HEK293T (cell line): ENCODE results near the gene TBL1X.

Source experiments
- ARNT ChIP-seq: fragments of 450-650 bp; IDR thresholded peaks from 2 replicates; pipeline ENCODE4 v1.6.1; 2017; ENCODE audit warnings: mild to moderate bottlenecking
- BHLHE40 ChIP-seq: fragments of 450-650 bp; IDR thresholded peaks from 2 replicates; pipeline ENCODE4 v1.6.1; 2016; ENCODE audit warnings: mild to moderate bottlenecking, moderate library complexity, borderline replicate concordance
- ELF4 ChIP-seq: fragments of 450-650 bp; IDR thresholded peaks from 2 replicates; pipeline ENCODE4 v1.6.1; 2017; ENCODE audit warnings: antibody characterized with exemption
- FOXA1 ChIP-seq: fragments of 450-650 bp; IDR thresholded peaks from 2 replicates; pipeline ENCODE4 v1.6.1; 2016; ENCODE audit warnings: mild to moderate bottlenecking
- FOXK2 ChIP-seq: fragments of 450-650 bp; IDR thresholded peaks from 2 replicates; pipeline ENCODE4 v1.6.1; 2016; ENCODE audit warnings: mild to moderate bottlenecking
- FOXM1 ChIP-seq: fragments of 450-650 bp; IDR thresholded peaks from 2 replicates; pipeline ENCODE4 v1.6.1; 2017; ENCODE audit warnings: mild to moderate bottlenecking, borderline replicate concordance
- LEF1 ChIP-seq: fragments of 450-650 bp; IDR thresholded peaks from 2 replicates; pipeline ENCODE4 v1.6.1; 2017; ENCODE audit warnings: mild to moderate bottlenecking, borderline replicate concordance
- NFRKB ChIP-seq: fragments of 450-650 bp; IDR thresholded peaks from 2 replicates; pipeline ENCODE4 v1.6.1; 2016; ENCODE audit warnings: mild to moderate bottlenecking, moderate library complexity
- SP1 ChIP-seq: fragments of 450-650 bp; IDR thresholded peaks from 2 replicates; pipeline ENCODE4 v1.6.1; 2017
- TARDBP ChIP-seq: fragments of 450-650 bp; IDR thresholded peaks from 2 replicates; pipeline ENCODE4 v1.6.1; 2016
- ZNF384 ChIP-seq: fragments of 450-650 bp; IDR thresholded peaks from 2 replicates; pipeline ENCODE4 v1.6.1; 2016

DNA sequence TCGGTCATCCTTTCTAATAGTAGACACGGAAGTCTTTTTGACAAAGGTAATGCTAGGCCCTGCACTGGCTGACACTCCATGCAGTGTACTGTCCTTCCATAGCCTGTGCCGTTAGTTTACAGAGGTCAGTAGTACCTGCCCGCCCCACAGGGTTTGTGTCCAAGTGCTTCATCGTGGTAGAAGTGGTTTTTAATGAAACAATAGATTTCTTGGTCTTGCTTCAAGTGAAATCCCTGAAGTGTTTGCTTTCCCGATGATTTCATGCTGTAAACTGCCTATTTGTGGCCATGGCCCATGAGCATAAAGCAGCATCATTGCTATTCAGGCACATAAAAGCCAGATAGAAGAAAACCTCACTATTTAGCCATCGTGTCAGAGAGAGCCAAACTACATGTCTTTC lies 161.5 kb downstream of the TBL1X start:
- TF ChIP-seq LEF1 (no peak), FOXA1 (no peak), SP1 (no peak), NFRKB (no peak), FOXM1 (no peak), ARNT (no peak), TARDBP (no peak), BHLHE40 (no peak), FOXK2 (no peak), ELF4 (no peak), ZNF384 (no peak)
